GM19351 (cell line): ENCODE data around the gene SLC31A2.

Source experiments
- ATAC-seq: cut with Tn5 transposase; IDR thresholded peaks from one replicate; pipeline ENCODE4 v1.9.1; 2021; ENCODE audit warnings: mild to moderate bottlenecking, moderate library complexity; ENCODE audit not compliant: unreplicated experiment

SLC31A2 gene

GRCh38 chr9:113184539-113184938 lies 33.7 kb downstream of the SLC31A2 start:
- ATAC-seq, result no peak

GRCh38 chr9:113185271-113185670 lies 34.5 kb downstream of the SLC31A2 start:
- ATAC-seq, result no peak

GRCh38 chr9:113186137-113186755 lies 35.4 kb downstream of the SLC31A2 start:
- ATAC-seq, result no peak

- ATAC-seq, result no peak
Observed at GRCh38 chr9:113187929-113188595, 37.3 kb downstream of the SLC31A2 start.

GRCh38 chr9:113192455-113192854 lies 41.6 kb downstream of the SLC31A2 start:
- ATAC-seq, result no peak

GRCh38 chr9:113199683-113200329 lies 49.0 kb downstream of the SLC31A2 start:
- no peak for ATAC-seq

- ATAC-seq, result no peak
Observed at GRCh38 chr9:113205432-113205831, 54.6 kb downstream of the SLC31A2 start.

GRCh38 chr9:113205861-113206260 lies 55.1 kb downstream of the SLC31A2 start:
- ATAC-seq, result no peak

GRCh38 chr9:113210815-113211214 lies 60.0 kb downstream of the SLC31A2 start:
- peak; percentile 57 for ATAC-seq
